Measurements from ENCODE around the gene TPM4. TPM values are rescaled to one million over a fixed set of nuclear protein-coding genes. Genes with fewer than 3 reads are reported as not detected.

Gene TPM4
- total and polyA plus RNA-seq, 2 of the 13 experiments (the other 11 are each of a cell fraction or from before 2014, with no cell fraction given): 180 to 188 TPM

GRCh38 chr19:16033721-16034120 lies 42.6 kb upstream of the TPM4 start:
- ChIA-PET POLR2A (no interaction called here), CTCF (ENCODE audit: low intra/inter-chr PET ratio, low total read pairs) (no interaction called here)
- H2AFZ ChIP-seq (ENCODE audit: low read length): no peak overlapping the region
- in situ Hi-C loops (cut with HindIII; ENCODE audit: extremely low pct_ligation_motif_present, low pct_unique_long_range_greater_than_20kb): loop anchor here (25.0 kb wide), 1 partner anchor 354 kb away; no protein-coding TSS in a partner anchor
- H3K9ac ChIP-seq (ENCODE audit: insufficient read depth, low read depth, low read length): no peak overlapping the region
- TF ChIP-seq KDM1A (CRISPR knock-in tag; IDR thresholded peaks at IDR 0.05): no peak
- no peak for TF ChIP-seq HMG20B (CRISPR knock-in tag; conservative IDR thresholded peaks at IDR 0.05)
- peak; percentile 30 for TF ChIP-seq CTCF (CRISPR knock-in tag; IDR thresholded peaks at IDR 0.05)
- no peak for TF ChIP-seq REXO4 (CRISPR knock-in tag; IDR thresholded peaks at IDR 0.05; ENCODE audit: borderline replicate concordance)
- TF ChIP-seq ZNF746 (CRISPR knock-in tag; IDR thresholded peaks at IDR 0.05): no peak
- WGBS (ENCODE audit: low lambda C conversion rate): no CpG with 5 or more reads among the region's 2 CpGs
- H3K4me1 ChIP-seq (ENCODE audit: insufficient read depth, low read length): no peaks in the 10 kb centered on the region
- intact Hi-C loops (cut with micrococcal nuclease; ENCODE audit: unreplicated experiment): no loop called here
- no peaks in the 10 kb centered on the region for H3K36me3 ChIP-seq (replicated peaks in 1 of 2; ENCODE audit: control insufficient read depth in 1 of 2, insufficient read depth in 2 of 2, low read length in 2 of 2)
- H3K27me3 ChIP-seq (ENCODE audit: control insufficient read depth in 1 of 2, insufficient read depth in 2 of 2, low read length in 2 of 2): peaks cover 4 to 14% of the 10 kb centered on the region in 2 experiments; a peak in 4 of 5 replicates
- H4K20me1 ChIP-seq (ENCODE audit: insufficient read depth, low read length): no peaks in the 10 kb centered on the region
- no peaks in the 10 kb centered on the region for H3K79me2 ChIP-seq (ENCODE audit: insufficient read depth, low read length)
- BruUV-seq (replicated peaks): no TSS peak
- H3K27ac ChIP-seq (ENCODE audit: extremely low read length, insufficient read depth, low read length): no peak overlapping the region
- no peaks in the 10 kb centered on the region for H3K9me3 ChIP-seq (ENCODE audit: low read length)
- DNase-seq (ENCODE audit: low spot score): no peak
- no peak overlapping the region for H3K4me3 ChIP-seq (replicated peaks in 1 of 3; ENCODE audit: insufficient read depth in 1 of 3, low read depth in 2 of 3, low read length in 3 of 3)
- ATAC-seq: no peak
- no peak overlapping the region for H3K4me2 ChIP-seq (ENCODE audit: low read depth, low read length)
- FAIRE-seq: no peak

- Histone ChIP-seq H3K36me3 (replicated peaks in 1 of 2; ENCODE audit: control insufficient read depth in 1 of 2, insufficient read depth in 2 of 2, low read length in 2 of 2) (no peaks in the 10 kb centered on the region), H3K4me2 (ENCODE audit: low read depth, low read length) (no peak overlapping the region), H3K4me3 (replicated peaks in 1 of 3; ENCODE audit: insufficient read depth in 1 of 3, low read depth in 2 of 3, low read length in 3 of 3) (no peak overlapping the region), H3K27me3 (ENCODE audit: control insufficient read depth in 1 of 2, insufficient read depth in 2 of 2, low read length in 2 of 2) (peaks cover 4 to 14% of the 10 kb centered on the region in 2 experiments; a peak in 4 of 5 replicates), H3K27ac (ENCODE audit: extremely low read length, insufficient read depth, low read length) (no peak overlapping the region), H4K20me1 (ENCODE audit: insufficient read depth, low read length) (no peaks in the 10 kb centered on the region), H3K79me2 (ENCODE audit: insufficient read depth, low read length) (no peaks in the 10 kb centered on the region), H2AFZ (ENCODE audit: low read length) (no peak overlapping the region), H3K9me3 (ENCODE audit: low read length) (no peaks in the 10 kb centered on the region), H3K9ac (ENCODE audit: insufficient read depth, low read depth, low read length) (no peak overlapping the region), H3K4me1 (ENCODE audit: insufficient read depth, low read length) (no peaks in the 10 kb centered on the region)
- ATAC-seq (no peak), DNase-seq (ENCODE audit: low spot score) (no peak), FAIRE-seq (no peak)
- intact Hi-C loops (cut with micrococcal nuclease; ENCODE audit: unreplicated experiment) (no loop called here), in situ Hi-C loops (cut with HindIII; ENCODE audit: extremely low pct_ligation_motif_present, low pct_unique_long_range_greater_than_20kb) (loop anchor here (25.0 kb wide), 1 partner anchor 353 kb away; no protein-coding TSS in a partner anchor)
- 54% methylated on average over 6 of the region's 7 CpGs for WGBS (ENCODE audit: low lambda C conversion rate)
- ChIA-PET CTCF (ENCODE audit: low intra/inter-chr PET ratio, low total read pairs) (no interaction called here), POLR2A (no interaction called here)
- BruUV-seq (replicated peaks): no TSS peak
- TF ChIP-seq ZNF138 (CRISPR knock-in tag; IDR thresholded peaks at IDR 0.05; ENCODE audit: low read depth) (no peak), PHF5A (CRISPR knock-in tag; IDR thresholded peaks at IDR 0.05; ENCODE audit: low read depth, unreplicated experiment) (no peak), ZNF644 (CRISPR knock-in tag; IDR thresholded peaks at IDR 0.05; ENCODE audit: low read depth) (no peak), ZNF282 (IDR thresholded peaks at IDR 0.05; ENCODE audit: partially characterized antibody) (no peak), GZF1 (CRISPR knock-in tag; IDR thresholded peaks at IDR 0.05) (no peak), ZGPAT (CRISPR knock-in tag; IDR thresholded peaks at IDR 0.05) (no peak), ZNF230 (CRISPR knock-in tag; IDR thresholded peaks at IDR 0.05) (no peak)
These were observed 42.1 kb upstream of the TPM4 start for GRCh38 chr19:16034180-16034579.

Data from HepG2 (cell line).